ENCODE measurements around the gene CTNNAL1.

Gene CTNNAL1

DNA sequence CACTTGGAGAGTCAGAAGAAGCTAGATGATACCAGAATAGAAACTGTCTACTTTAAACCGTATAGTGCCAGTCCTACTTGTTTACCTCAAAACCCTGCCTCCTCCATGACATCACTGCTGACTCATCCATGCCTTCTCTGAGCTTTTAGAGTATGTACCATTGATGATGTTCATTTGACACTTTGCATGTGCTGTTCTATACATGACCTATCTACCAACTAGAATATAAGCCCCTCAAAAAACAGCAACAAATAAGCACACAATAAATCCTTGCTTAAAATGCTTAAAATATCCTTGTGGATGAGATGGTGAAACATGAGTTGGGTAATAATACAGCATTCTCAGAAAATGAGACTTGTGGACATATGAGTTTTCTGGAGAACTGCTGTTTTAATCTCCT lies 2.6 kb downstream of the CTNNAL1 start:
- ChIA-PET CTCF (interaction anchor here (0.6 to 1.3 kb wide), 6 partner anchors 54 to 241 kb away, joined by 3 read pairs; no protein-coding TSS in a partner anchor), POLR2A (interaction anchor here (2.8 kb wide), 1 partner anchor 108 kb away, joined by 13 read pairs; the partner anchor contains the start of gene TMEM245)
- Histone ChIP-seq H3K4me1 (ENCODE audit: control insufficient read depth, insufficient read depth, low read length) (peaks cover 6% of the 10 kb centered on the region; the same call in 1 of the 2 replicates), H3K27ac (ENCODE audit: extremely low read depth, low read depth, low read length) (no peak overlapping the region), H3K36me3 (ENCODE audit: control insufficient read depth in 2 of 2, insufficient read depth in 1 of 2, low read length in 2 of 2) (no peaks in the 10 kb centered on the region; a peak in 1 of 3 replicates), H3K4me3 (ENCODE audit: low read depth, low read length) (no peak overlapping the region), H3K9me3 (ENCODE audit: control insufficient read depth, insufficient read depth, low read depth, low read length) (no peaks in the 10 kb centered on the region)
- peak; percentile 95 for TF ChIP-seq ZBTB21 (tag by site-specific recombination; IDR thresholded peaks at IDR 0.05)
- TF ChIP-seq, protein P1, sequence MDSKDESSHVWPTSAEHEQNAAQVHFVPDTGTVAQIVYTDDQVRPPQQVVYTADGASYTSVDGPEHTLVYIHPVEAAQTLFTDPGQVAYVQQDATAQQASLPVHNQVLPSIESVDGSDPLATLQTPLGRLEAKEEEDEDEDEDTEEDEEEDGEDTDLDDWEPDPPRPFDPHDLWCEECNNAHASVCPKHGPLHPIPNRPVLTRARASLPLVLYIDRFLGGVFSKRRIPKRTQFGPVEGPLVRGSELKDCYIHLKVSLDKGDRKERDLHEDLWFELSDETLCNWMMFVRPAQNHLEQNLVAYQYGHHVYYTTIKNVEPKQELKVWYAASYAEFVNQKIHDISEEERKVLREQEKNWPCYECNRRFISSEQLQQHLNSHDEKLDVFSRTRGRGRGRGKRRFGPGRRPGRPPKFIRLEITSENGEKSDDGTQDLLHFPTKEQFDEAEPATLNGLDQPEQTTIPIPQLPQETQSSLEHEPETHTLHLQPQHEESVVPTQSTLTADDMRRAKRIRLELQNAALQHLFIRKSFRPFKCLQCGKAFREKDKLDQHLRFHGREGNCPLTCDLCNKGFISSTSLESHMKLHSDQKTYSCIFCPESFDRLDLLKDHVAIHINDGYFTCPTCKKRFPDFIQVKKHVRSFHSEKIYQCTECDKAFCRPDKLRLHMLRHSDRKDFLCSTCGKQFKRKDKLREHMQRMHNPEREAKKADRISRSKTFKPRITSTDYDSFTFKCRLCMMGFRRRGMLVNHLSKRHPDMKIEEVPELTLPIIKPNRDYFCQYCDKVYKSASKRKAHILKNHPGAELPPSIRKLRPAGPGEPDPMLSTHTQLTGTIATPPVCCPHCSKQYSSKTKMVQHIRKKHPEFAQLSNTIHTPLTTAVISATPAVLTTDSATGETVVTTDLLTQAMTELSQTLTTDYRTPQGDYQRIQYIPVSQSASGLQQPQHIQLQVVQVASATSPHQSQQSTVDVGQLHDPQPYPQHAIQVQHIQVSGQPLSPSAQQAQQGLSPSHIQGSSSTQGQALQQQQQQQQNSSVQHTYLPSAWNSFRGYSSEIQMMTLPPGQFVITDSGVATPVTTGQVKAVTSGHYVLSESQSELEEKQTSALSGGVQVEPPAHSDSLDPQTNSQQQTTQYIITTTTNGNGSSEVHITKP (tag by site-specific recombination; IDR thresholded peaks at IDR 0.05), result 0 out of 2 replicates have a peak, but pooled peaks have one; percentile 26
- TF ChIP-seq, protein P2, sequence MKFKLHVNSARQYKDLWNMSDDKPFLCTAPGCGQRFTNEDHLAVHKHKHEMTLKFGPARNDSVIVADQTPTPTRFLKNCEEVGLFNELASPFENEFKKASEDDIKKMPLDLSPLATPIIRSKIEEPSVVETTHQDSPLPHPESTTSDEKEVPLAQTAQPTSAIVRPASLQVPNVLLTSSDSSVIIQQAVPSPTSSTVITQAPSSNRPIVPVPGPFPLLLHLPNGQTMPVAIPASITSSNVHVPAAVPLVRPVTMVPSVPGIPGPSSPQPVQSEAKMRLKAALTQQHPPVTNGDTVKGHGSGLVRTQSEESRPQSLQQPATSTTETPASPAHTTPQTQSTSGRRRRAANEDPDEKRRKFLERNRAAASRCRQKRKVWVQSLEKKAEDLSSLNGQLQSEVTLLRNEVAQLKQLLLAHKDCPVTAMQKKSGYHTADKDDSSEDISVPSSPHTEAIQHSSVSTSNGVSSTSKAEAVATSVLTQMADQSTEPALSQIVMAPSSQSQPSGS (tag by site-specific recombination; IDR thresholded peaks at IDR 0.05; ENCODE audit: low read depth), result peak; percentile 45; the same call in 1 of the 2 replicates
- no peak for TF ChIP-seq ZNF560 (tag by site-specific recombination; IDR thresholded peaks at IDR 0.05; ENCODE audit: borderline replicate concordance)
- TF ChIP-seq FEZF1 (tag by site-specific recombination; IDR thresholded peaks at IDR 0.05), result peak; percentile 52
- no peak for TF ChIP-seq GLIS2 (tag by site-specific recombination; IDR thresholded peaks at IDR 0.05)
- peak; percentile 96 for TF ChIP-seq ZNF629 (tag by site-specific recombination; IDR thresholded peaks at IDR 0.05)
- TF ChIP-seq, protein P3, sequence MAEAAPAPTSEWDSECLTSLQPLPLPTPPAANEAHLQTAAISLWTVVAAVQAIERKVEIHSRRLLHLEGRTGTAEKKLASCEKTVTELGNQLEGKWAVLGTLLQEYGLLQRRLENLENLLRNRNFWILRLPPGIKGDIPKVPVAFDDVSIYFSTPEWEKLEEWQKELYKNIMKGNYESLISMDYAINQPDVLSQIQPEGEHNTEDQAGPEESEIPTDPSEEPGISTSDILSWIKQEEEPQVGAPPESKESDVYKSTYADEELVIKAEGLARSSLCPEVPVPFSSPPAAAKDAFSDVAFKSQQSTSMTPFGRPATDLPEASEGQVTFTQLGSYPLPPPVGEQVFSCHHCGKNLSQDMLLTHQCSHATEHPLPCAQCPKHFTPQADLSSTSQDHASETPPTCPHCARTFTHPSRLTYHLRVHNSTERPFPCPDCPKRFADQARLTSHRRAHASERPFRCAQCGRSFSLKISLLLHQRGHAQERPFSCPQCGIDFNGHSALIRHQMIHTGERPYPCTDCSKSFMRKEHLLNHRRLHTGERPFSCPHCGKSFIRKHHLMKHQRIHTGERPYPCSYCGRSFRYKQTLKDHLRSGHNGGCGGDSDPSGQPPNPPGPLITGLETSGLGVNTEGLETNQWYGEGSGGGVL (tag by site-specific recombination; IDR thresholded peaks at IDR 0.05), result no peak
- TF ChIP-seq, protein P4, sequence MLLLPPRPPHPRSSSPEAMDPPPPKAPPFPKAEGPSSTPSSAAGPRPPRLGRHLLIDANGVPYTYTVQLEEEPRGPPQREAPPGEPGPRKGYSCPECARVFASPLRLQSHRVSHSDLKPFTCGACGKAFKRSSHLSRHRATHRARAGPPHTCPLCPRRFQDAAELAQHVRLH (tag by site-specific recombination; IDR thresholded peaks at IDR 0.05), result no peak
- TF ChIP-seq, protein P5, sequence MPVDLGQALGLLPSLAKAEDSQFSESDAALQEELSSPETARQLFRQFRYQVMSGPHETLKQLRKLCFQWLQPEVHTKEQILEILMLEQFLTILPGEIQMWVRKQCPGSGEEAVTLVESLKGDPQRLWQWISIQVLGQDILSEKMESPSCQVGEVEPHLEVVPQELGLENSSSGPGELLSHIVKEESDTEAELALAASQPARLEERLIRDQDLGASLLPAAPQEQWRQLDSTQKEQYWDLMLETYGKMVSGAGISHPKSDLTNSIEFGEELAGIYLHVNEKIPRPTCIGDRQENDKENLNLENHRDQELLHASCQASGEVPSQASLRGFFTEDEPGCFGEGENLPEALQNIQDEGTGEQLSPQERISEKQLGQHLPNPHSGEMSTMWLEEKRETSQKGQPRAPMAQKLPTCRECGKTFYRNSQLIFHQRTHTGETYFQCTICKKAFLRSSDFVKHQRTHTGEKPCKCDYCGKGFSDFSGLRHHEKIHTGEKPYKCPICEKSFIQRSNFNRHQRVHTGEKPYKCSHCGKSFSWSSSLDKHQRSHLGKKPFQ (tag by site-specific recombination; IDR thresholded peaks at IDR 0.05), result no peak
- no peak for TF ChIP-seq ZNF433 (tag by site-specific recombination; IDR thresholded peaks at IDR 0.05; ENCODE audit: low read depth)
- TF ChIP-seq GLI2 (tag by site-specific recombination; IDR thresholded peaks at IDR 0.05; ENCODE audit: borderline replicate concordance, low read depth), result no peak
- TF ChIP-seq, protein P6, sequence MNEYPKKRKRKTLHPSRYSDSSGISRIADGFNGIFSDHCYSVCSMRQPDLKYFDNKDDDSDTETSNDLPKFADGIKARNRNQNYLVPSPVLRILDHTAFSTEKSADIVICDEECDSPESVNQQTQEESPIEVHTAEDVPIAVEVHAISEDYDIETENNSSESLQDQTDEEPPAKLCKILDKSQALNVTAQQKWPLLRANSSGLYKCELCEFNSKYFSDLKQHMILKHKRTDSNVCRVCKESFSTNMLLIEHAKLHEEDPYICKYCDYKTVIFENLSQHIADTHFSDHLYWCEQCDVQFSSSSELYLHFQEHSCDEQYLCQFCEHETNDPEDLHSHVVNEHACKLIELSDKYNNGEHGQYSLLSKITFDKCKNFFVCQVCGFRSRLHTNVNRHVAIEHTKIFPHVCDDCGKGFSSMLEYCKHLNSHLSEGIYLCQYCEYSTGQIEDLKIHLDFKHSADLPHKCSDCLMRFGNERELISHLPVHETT (tag by site-specific recombination; IDR thresholded peaks at IDR 0.05), result no peak
- TF ChIP-seq ZNF292 (tag by site-specific recombination; IDR thresholded peaks at IDR 0.05; ENCODE audit: borderline replicate concordance, low read depth), result no peak
- TF ChIP-seq, protein P7, sequence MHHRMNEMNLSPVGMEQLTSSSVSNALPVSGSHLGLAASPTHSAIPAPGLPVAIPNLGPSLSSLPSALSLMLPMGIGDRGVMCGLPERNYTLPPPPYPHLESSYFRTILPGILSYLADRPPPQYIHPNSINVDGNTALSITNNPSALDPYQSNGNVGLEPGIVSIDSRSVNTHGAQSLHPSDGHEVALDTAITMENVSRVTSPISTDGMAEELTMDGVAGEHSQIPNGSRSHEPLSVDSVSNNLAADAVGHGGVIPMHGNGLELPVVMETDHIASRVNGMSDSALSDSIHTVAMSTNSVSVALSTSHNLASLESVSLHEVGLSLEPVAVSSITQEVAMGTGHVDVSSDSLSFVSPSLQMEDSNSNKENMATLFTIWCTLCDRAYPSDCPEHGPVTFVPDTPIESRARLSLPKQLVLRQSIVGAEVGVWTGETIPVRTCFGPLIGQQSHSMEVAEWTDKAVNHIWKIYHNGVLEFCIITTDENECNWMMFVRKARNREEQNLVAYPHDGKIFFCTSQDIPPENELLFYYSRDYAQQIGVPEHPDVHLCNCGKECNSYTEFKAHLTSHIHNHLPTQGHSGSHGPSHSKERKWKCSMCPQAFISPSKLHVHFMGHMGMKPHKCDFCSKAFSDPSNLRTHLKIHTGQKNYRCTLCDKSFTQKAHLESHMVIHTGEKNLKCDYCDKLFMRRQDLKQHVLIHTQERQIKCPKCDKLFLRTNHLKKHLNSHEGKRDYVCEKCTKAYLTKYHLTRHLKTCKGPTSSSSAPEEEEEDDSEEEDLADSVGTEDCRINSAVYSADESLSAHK (tag by site-specific recombination; IDR thresholded peaks at IDR 0.05), result 0 out of 2 replicates have a peak, but pooled peaks have one; percentile 16
- peak; percentile 48; the same call in 1 of the 2 replicates for TF ChIP-seq TRIM28 (IDR thresholded peaks at IDR 0.05; ENCODE audit: borderline replicate concordance, low read length)
